ENCODE measurements around the gene NELFA. TPM values are rescaled to one million over a fixed set of nuclear protein-coding genes. Genes with fewer than 3 reads are reported as not detected.

The NELFA gene
- total RNA-seq, 2 donors from 2014 or later = 8.0 to 12.7 TPM

DNA sequence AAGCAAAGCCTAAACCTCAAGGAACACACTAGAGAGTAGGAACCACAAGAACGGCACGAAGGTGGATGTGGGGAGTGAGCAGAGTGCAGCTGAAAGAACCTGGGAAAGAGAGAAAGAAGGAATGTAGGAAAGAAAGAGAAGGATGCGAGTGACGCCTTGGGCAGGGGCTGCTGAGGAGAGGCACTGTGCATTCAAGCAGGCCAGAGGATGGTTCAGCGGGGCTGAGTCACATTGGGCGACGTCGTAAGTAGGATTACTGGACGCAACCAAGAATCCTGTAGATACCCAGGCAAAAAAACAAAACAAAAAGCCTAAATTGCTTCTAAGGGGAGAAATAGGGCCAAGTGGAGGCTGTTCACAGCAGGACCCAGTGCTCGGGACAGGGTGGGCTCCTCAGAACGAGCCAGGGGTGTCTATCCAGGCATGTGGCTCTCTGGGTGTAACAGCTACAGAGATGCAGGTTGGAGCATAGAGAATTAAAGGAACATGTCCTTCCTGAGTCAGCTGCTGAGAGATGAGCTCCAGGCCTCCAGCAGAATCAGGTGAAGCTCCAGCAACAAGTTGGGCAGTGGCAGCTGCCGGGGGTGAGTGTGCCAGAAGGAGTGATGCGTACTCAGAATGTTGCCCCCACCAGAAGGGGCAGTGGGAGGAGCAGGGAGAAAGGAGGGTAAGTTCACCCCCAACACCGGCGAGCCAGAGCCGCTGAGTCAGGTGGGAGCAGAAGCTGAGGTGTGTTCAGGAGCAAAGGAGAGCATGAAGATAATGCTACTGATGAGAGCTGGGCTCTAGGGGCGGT is 38.6 kb downstream of the NELFA start:
- Histone ChIP-seq H3K36me3 (peaks cover 8% of the 10 kb centered on the region), H3K4me3 (no peak overlapping the region), H3K27ac (no peak overlapping the region), H3K9me3 (no peaks in the 10 kb centered on the region), H3K4me1 (no peaks in the 10 kb centered on the region), H3K27me3 (no peaks in the 10 kb centered on the region)
- TF ChIP-seq, protein P1, sequence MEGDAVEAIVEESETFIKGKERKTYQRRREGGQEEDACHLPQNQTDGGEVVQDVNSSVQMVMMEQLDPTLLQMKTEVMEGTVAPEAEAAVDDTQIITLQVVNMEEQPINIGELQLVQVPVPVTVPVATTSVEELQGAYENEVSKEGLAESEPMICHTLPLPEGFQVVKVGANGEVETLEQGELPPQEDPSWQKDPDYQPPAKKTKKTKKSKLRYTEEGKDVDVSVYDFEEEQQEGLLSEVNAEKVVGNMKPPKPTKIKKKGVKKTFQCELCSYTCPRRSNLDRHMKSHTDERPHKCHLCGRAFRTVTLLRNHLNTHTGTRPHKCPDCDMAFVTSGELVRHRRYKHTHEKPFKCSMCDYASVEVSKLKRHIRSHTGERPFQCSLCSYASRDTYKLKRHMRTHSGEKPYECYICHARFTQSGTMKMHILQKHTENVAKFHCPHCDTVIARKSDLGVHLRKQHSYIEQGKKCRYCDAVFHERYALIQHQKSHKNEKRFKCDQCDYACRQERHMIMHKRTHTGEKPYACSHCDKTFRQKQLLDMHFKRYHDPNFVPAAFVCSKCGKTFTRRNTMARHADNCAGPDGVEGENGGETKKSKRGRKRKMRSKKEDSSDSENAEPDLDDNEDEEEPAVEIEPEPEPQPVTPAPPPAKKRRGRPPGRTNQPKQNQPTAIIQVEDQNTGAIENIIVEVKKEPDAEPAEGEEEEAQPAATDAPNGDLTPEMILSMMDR (IDR thresholded peaks at IDR 0.05) = no peak
- DNase-seq (ENCODE audit: low spot score) = no peak

DNA sequence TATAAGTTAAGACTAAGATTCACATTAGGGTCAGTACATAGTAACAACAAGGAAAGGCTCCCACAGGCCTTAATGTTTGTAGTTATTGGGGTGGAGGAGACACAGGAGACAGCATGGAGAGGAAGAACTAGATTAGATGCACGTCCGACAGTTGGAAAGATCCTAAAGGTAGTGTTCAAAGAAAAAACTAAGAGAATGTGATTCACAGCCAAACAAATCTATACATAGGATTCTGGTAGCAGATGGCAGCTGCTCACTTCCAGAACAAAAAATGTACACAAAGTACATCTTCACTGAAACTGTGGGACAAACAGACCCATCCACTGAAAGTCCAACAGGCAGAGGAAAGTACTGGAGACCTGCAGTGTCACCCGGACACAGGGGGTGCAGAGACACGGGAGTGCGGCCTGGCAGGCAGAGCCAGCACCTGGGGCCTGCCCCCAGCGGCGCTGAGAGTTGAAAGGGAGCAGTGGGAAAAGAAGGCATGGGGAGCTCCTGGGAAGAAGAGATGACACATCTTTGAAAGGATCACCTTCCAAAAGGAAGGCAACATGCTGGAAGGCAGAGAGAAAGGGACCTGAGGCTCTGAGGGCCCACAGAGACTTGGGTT is 40.0 kb downstream of the NELFA start:
- Histone ChIP-seq H3K36me3 (peaks cover 3% of the 10 kb centered on the region), H3K27ac (no peak overlapping the region), H3K4me3 (no peak overlapping the region), H3K27me3 (no peaks in the 10 kb centered on the region), H3K4me1 (no peaks in the 10 kb centered on the region), H3K9me3 (no peaks in the 10 kb centered on the region)
- no peak for DNase-seq (ENCODE audit: low spot score)
- TF ChIP-seq, protein P1 (IDR thresholded peaks at IDR 0.05) = no peak

DNA sequence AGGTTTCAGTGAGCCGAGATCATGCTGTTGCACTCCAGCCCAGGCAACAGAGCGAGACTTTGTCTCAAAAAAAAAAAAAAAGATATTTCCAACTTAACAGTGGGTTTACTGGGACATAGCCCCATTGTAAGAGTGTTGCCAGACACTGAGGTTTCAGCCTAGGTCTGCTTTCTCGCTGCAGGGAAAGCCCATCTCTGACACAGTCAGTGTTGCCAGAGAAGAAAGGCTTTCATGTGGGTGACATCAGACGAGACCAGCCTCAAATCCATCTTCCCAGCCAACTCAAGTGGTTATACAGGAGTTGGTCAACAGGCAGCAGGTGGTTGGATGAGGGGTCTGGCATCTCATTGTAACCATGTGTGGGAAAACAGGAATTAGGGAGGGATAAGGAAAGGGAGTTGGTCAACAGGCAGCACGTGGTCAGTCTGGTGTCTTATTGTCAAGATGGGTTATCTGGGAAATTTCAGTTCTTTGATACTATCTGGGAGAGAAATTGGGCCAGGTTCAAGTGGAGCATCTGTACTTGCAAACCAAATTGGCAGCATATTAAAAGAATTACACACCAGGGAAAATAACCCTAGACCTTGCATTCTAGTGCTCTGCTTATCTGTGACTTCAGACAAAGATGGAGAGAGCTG is 41.1 kb downstream of the NELFA start:
- H3K27ac ChIP-seq = no peak overlapping the region
- H3K27me3 ChIP-seq = no peaks in the 10 kb centered on the region
- TF ChIP-seq, protein P1 (IDR thresholded peaks at IDR 0.05) = no peak
- H3K36me3 ChIP-seq = peaks cover 6% of the 10 kb centered on the region
- H3K4me3 ChIP-seq = no peak overlapping the region
- no peaks in the 10 kb centered on the region for H3K9me3 ChIP-seq
- H3K4me1 ChIP-seq = no peaks in the 10 kb centered on the region
- DNase-seq (ENCODE audit: low spot score) = no peak

DNA sequence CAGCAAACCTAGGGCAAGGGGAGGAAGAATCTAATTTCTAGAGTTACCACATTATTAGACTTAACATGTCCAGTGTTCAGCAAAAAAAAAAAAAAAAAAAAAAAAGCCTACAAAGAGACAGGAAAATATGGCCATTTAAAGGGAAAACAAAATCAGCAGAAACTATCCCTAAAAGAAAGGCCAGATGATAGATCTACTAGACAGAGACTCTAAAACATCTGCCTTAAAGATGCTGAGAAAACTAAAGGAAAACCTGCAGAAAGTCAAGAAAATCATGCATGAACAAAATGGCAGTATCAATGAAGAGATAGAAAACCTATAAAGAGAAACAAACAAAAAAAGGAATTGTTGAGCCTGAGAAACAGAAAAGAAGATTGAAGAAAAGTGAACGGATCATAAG is 43.8 kb downstream of the NELFA start:
- Histone ChIP-seq H3K36me3 (peaks cover 26% of the 10 kb centered on the region), H3K27me3 (no peaks in the 10 kb centered on the region), H3K4me3 (no peak overlapping the region), H3K4me1 (peaks cover 0 to 12% of the 10 kb centered on the region in 2 donors), H3K27ac (no peak overlapping the region), H3K9me3 (no peaks in the 10 kb centered on the region)
- no peak for DNase-seq (ENCODE audit: low spot score)
- TF ChIP-seq, protein P1 (IDR thresholded peaks at IDR 0.05) = no peak

DNA sequence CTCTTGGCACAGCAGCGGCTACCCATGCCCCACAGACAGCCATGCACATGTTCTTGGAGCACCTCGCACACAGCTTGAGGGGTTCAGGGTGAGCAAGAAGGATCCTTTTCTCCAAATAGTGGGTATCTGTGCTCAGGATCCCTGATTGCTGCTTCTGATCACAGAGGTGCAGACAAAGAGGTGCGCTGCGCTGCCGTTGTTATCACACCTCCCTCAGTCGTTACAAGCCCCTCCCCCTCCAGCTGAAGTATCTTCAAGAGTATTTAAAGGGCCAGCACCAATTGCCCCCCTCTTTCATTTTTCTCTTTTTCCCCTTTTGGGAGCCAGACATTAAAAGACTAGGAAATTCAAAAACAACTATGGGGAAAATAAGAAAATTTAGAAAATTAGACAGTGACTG is 44.3 kb downstream of the NELFA start:
- no peaks in the 10 kb centered on the region for H3K27me3 ChIP-seq
- no peak for DNase-seq (ENCODE audit: low spot score)
- H3K9me3 ChIP-seq = no peaks in the 10 kb centered on the region
- peaks cover 30% of the 10 kb centered on the region for H3K36me3 ChIP-seq
- H3K4me1 ChIP-seq = peaks cover 0 to 12% of the 10 kb centered on the region in 2 donors
- TF ChIP-seq, protein P1 (IDR thresholded peaks at IDR 0.05) = no peak
- H3K27ac ChIP-seq = no peak overlapping the region
- H3K4me3 ChIP-seq = no peak overlapping the region

Data from right atrium auricular region (tissue), 2 donors.